HEK293 (cell line): ENCODE data around the gene TOM1.

Experiments
- CTCF ChIA-PET: fragments of 350-600 bp; formaldehyde crosslinking; extraction: SDS; loops from one replicate; lab custom pipeline; 2021; ENCODE audit warnings: antibody characterized with exemption; lab: Yijun Ruan, JAX
- POLR2A ChIA-PET: fragments of 300-600 bp; formaldehyde crosslinking; extraction: SDS; loops from one replicate; lab custom pipeline; 2020; ENCODE audit warnings: antibody characterized with exemption, inconsistent platforms; lab: Yijun Ruan, JAX
- H3K27ac ChIP-seq: fragments of 200-500 bp; sonication (Bioruptor generic); 2 replicates; pipeline ENCODE4 v1.5.1; 2014; ENCODE audit warnings: low read depth, low read length, control low read depth, inconsistent platforms; ENCODE audit errors: extremely low read depth
- H3K36me3 ChIP-seq, 2 experiments: fragments of 200-500 bp in 1 of 2; sonication (Bioruptor generic) in 1 of 2; 1 replicate in 1 of 2; 2 replicates in 1 of 2; pipeline ENCODE4 v1.5.1; 2014 to 2017; ENCODE audit warnings: inconsistent platforms in 2 of 2, low read length in 2 of 2; ENCODE audit not compliant: control insufficient read depth in 2 of 2, insufficient read depth in 1 of 2
- H3K4me1 ChIP-seq: fragments of 200-500 bp; sonication (Bioruptor generic); 2 replicates; pipeline ENCODE4 v1.5.1; 2014; ENCODE audit warnings: mild to moderate bottlenecking, low read length, inconsistent platforms; ENCODE audit not compliant: control insufficient read depth, insufficient read depth
- H3K4me3 ChIP-seq: 2 replicates; pipeline ENCODE4 v1.5.1; 2011; ENCODE audit warnings: low read depth, mild to moderate bottlenecking, control low read depth, low read length, moderate library complexity
- H3K9me3 ChIP-seq: fragments of 200-500 bp; sonication (Bioruptor generic); 2 replicates; pipeline ENCODE4 v1.5.1; 2014; ENCODE audit warnings: low read depth, low read length, inconsistent platforms; ENCODE audit not compliant: control insufficient read depth, insufficient read depth
- OSR2 ChIP-seq: fragments of 450-650 bp; formaldehyde crosslinking; IDR thresholded peaks from 2 replicates; pipeline ENCODE4 v1.5.1; 2016; ENCODE audit warnings: missing biosample characterization, missing genetic modification characterization
- SALL2 ChIP-seq: fragments of 450-650 bp; formaldehyde crosslinking; IDR thresholded peaks from 2 replicates; pipeline ENCODE4 v1.5.0; 2017; ENCODE audit warnings: missing biosample characterization, mild to moderate bottlenecking, missing genetic modification characterization, borderline replicate concordance
- SP3 ChIP-seq: fragments of 450-650 bp; formaldehyde crosslinking; IDR thresholded peaks from 2 replicates; pipeline ENCODE4 v1.5.1; 2016; ENCODE audit warnings: missing biosample characterization, missing genetic modification characterization
- SP7 ChIP-seq: fragments of 450-650 bp; formaldehyde crosslinking; IDR thresholded peaks from 2 replicates; pipeline ENCODE4 v1.5.1; 2016; ENCODE audit warnings: missing biosample characterization, missing genetic modification characterization
- TCF7L2 ChIP-seq: IDR thresholded peaks from 2 replicates; pipeline ENCODE4 v1.6.1; 2011; ENCODE audit warnings: low read depth, mild to moderate bottlenecking, inconsistent platforms, low read length, moderate library complexity, borderline replicate concordance
- ZBTB8A ChIP-seq: fragments of 450-650 bp; formaldehyde crosslinking; IDR thresholded peaks from 2 replicates; pipeline ENCODE4 v1.5.1; 2016; ENCODE audit warnings: missing biosample characterization, missing genetic modification characterization
- ZFP3 ChIP-seq: fragments of 450-650 bp; formaldehyde crosslinking; IDR thresholded peaks from 2 replicates; pipeline ENCODE4 v1.5.1; 2016; ENCODE audit warnings: low read depth, missing biosample characterization, missing genetic modification characterization
- ZFP37 ChIP-seq: fragments of 450-650 bp; formaldehyde crosslinking; IDR thresholded peaks from 2 replicates; pipeline ENCODE4 v1.5.1; 2016; ENCODE audit warnings: missing biosample characterization, missing genetic modification characterization
- ZIC2 ChIP-seq: fragments of 450-650 bp; formaldehyde crosslinking; IDR thresholded peaks from 2 replicates; pipeline ENCODE4 v1.5.1; 2016; ENCODE audit warnings: missing biosample characterization, missing genetic modification characterization
- ZNF114 ChIP-seq: fragments of 450-650 bp; formaldehyde crosslinking; IDR thresholded peaks from 2 replicates; pipeline ENCODE4 v1.5.0; 2017; ENCODE audit warnings: missing biosample characterization, missing genetic modification characterization
- ZNF175 ChIP-seq: fragments of 450-650 bp; formaldehyde crosslinking; IDR thresholded peaks from 2 replicates; pipeline ENCODE4 v1.5.1; 2016; ENCODE audit warnings: missing biosample characterization, missing genetic modification characterization
- ZNF211 ChIP-seq: fragments of 450-650 bp; formaldehyde crosslinking; IDR thresholded peaks from 2 replicates; pipeline ENCODE4 v1.5.1; 2016; ENCODE audit warnings: low read depth, missing biosample characterization, missing genetic modification characterization
- ZNF274 ChIP-seq, 2 experiments: fragments of 200-500 bp in 1 of 2; fragments of 450-650 bp in 1 of 2; sonication (Bioruptor generic) in 1 of 2; formaldehyde crosslinking in 1 of 2; IDR thresholded peaks; 2 replicates each; pipeline versions ENCODE4 v1.5.1 to v1.6.1; 2014 to 2016; ENCODE audit warnings: borderline replicate concordance in 1 of 2, inconsistent platforms in 1 of 2, low read length in 1 of 2, missing biosample characterization in 1 of 2, missing genetic modification characterization in 1 of 2
- ZNF514 ChIP-seq: fragments of 450-650 bp; formaldehyde crosslinking; IDR thresholded peaks from 2 replicates; pipeline ENCODE4 v1.5.1; 2016; ENCODE audit warnings: missing biosample characterization, missing genetic modification characterization
- ZNF529 ChIP-seq: fragments of 450-650 bp; formaldehyde crosslinking; IDR thresholded peaks from 2 replicates; pipeline ENCODE4 v1.5.1; 2017; ENCODE audit warnings: missing genetic modification characterization, missing biosample characterization; ENCODE audit not compliant: insufficient replicate concordance
- ZNF548 ChIP-seq: fragments of 450-650 bp; formaldehyde crosslinking; IDR thresholded peaks from 2 replicates; pipeline ENCODE4 v1.5.1; 2016; ENCODE audit warnings: missing biosample characterization, missing genetic modification characterization
- ZNF600 ChIP-seq: fragments of 450-650 bp; formaldehyde crosslinking; IDR thresholded peaks from 2 replicates; pipeline ENCODE4 v1.5.1; 2016; ENCODE audit warnings: missing biosample characterization, missing genetic modification characterization
- ZNF624 ChIP-seq: fragments of 450-650 bp; formaldehyde crosslinking; IDR thresholded peaks from 2 replicates; pipeline ENCODE4 v1.5.1; 2017; ENCODE audit warnings: missing biosample characterization, missing genetic modification characterization
- ZNF626 ChIP-seq: fragments of 450-650 bp; sonication (Bioruptor Pico); formaldehyde crosslinking; IDR thresholded peaks from 2 replicates; pipeline ENCODE4 v1.5.1; 2018; ENCODE audit warnings: missing biosample characterization, missing genetic modification characterization, inconsistent platforms
- ZNF654 ChIP-seq: fragments of 450-650 bp; formaldehyde crosslinking; IDR thresholded peaks from 2 replicates; pipeline ENCODE4 v1.5.1; 2016; ENCODE audit warnings: low read depth, missing biosample characterization, missing genetic modification characterization
- ZNF658 ChIP-seq: fragments of 450-650 bp; formaldehyde crosslinking; IDR thresholded peaks from 2 replicates; pipeline ENCODE4; 2016; ENCODE audit warnings: missing biosample characterization, missing genetic modification characterization
- ZSCAN23 ChIP-seq: fragments of 450-650 bp; formaldehyde crosslinking; IDR thresholded peaks from 2 replicates; pipeline ENCODE4 v1.5.1; 2016; ENCODE audit warnings: missing biosample characterization, missing genetic modification characterization
- TF ChIP-seq, protein P1 (sequence below): fragments of 450-650 bp; formaldehyde crosslinking; IDR thresholded peaks from 2 replicates; pipeline ENCODE4 v1.5.1; 2016; ENCODE audit warnings: missing biosample characterization, missing genetic modification characterization
- TF ChIP-seq, protein P2 (sequence below): fragments of 450-650 bp; formaldehyde crosslinking; IDR thresholded peaks from 2 replicates; pipeline ENCODE4 v1.5.1; 2016; ENCODE audit warnings: missing biosample characterization, missing genetic modification characterization
- TF ChIP-seq, protein P3 (sequence below): fragments of 450-650 bp; formaldehyde crosslinking; IDR thresholded peaks from 2 replicates; pipeline ENCODE4 v1.5.1; 2016; ENCODE audit warnings: missing biosample characterization, missing genetic modification characterization, borderline replicate concordance

Gene TOM1

DNA sequence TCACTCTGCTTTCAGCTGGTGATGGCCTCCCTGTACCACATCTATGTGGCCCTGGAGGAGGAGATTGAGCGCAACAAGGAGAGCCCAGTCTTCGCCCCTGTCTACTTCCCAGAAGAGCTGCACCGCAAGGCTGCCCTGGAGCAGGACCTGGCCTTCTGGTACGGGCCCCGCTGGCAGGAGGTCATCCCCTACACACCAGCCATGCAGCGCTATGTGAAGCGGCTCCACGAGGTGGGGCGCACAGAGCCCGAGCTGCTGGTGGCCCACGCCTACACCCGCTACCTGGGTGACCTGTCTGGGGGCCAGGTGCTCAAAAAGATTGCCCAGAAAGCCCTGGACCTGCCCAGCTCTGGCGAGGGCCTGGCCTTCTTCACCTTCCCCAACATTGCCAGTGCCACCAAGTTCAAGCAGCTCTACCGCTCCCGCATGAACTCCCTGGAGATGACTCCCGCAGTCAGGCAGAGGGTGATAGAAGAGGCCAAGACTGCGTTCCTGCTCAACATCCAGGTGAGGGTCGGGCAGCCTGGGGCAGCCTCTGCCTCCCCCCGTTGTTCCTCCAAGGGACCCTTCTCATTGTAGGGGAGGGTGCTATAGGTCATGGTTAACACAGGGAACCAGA, 87.1 kb downstream of the TOM1 start:
- POLR2A ChIA-PET: interaction anchor here (0.5 to 1.1 kb wide), 2 partner anchors 16 kb away, joined by 3 read pairs; no protein-coding TSS in a partner anchor
- Histone ChIP-seq H3K4me3 (no peak overlapping the region), H3K9me3 (no peaks in the 10 kb centered on the region), H3K36me3 (peaks cover 0 to 70% of the 10 kb centered on the region in 2 experiments; a peak in 2 of 3 replicates), H3K27ac (no peak overlapping the region), H3K4me1 (peaks cover under 1% of the 10 kb centered on the region; the same call in 1 of the 2 replicates)
- CTCF ChIA-PET: interaction anchor here (0.6 to 0.7 kb wide), 2 partner anchors 197 to 891 kb away, joined by 3 to 4 read pairs; no protein-coding TSS in a partner anchor
- no peak for TF ChIP-seq ZNF211 (tag by site-specific recombination)
- no peak for TF ChIP-seq ZNF274 (IDR thresholded peaks at IDR 0.05; ENCODE audit: low read length)
- TF ChIP-seq ZNF274 (tag by site-specific recombination; IDR thresholded peaks at IDR 0.05; ENCODE audit: borderline replicate concordance): no peak
- TF ChIP-seq ZNF626 (tag by site-specific recombination): no peak
- TF ChIP-seq ZIC2 (tag by site-specific recombination): no peak
- TF ChIP-seq ZSCAN23: no peak
- TF ChIP-seq ZNF114 (tag by site-specific recombination): no peak
- TF ChIP-seq ZNF175 (tag by site-specific recombination): no peak
- TF ChIP-seq SP7 (tag by site-specific recombination): no peak
- TF ChIP-seq, protein P1, sequence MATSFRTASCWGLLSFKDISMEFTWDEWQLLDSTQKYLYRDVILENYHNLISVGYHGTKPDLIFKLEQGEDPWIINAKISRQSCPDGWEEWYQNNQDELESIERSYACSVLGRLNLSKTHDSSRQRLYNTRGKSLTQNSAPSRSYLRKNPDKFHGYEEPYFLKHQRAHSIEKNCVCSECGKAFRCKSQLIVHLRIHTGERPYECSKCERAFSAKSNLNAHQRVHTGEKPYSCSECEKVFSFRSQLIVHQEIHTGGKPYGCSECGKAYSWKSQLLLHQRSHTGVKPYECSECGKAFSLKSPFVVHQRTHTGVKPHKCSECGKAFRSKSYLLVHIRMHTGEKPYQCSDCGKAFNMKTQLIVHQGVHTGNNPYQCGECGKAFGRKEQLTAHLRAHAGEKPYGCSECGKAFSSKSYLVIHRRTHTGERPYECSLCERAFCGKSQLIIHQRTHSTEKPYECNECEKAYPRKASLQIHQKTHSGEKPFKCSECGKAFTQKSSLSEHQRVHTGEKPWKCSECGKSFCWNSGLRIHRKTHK (tag by site-specific recombination): no peak
- no peak for TF ChIP-seq ZBTB8A (tag by site-specific recombination)
- no peak for TF ChIP-seq SP3
- TF ChIP-seq, all 188 proteins: peak for 0

GRCh38 chr22:35390933-35391332, 91.2 kb downstream of the TOM1 start:
- TF ChIP-seq ZNF654 (tag by site-specific recombination) (no peak), ZNF548 (tag by site-specific recombination) (no peak), ZNF658 (no peak), TCF7L2 (no peak), ZNF600 (tag by site-specific recombination) (no peak), OSR2 (tag by site-specific recombination) (no peak), SALL2 (tag by site-specific recombination) (no peak), ZFP37 (no peak), ZNF211 (tag by site-specific recombination) (no peak), ZFP3 (tag by site-specific recombination) (no peak), ZNF529 (no peak), ZNF514 (tag by site-specific recombination) (no peak), ZNF624 (no peak)
- TF ChIP-seq, protein P2, sequence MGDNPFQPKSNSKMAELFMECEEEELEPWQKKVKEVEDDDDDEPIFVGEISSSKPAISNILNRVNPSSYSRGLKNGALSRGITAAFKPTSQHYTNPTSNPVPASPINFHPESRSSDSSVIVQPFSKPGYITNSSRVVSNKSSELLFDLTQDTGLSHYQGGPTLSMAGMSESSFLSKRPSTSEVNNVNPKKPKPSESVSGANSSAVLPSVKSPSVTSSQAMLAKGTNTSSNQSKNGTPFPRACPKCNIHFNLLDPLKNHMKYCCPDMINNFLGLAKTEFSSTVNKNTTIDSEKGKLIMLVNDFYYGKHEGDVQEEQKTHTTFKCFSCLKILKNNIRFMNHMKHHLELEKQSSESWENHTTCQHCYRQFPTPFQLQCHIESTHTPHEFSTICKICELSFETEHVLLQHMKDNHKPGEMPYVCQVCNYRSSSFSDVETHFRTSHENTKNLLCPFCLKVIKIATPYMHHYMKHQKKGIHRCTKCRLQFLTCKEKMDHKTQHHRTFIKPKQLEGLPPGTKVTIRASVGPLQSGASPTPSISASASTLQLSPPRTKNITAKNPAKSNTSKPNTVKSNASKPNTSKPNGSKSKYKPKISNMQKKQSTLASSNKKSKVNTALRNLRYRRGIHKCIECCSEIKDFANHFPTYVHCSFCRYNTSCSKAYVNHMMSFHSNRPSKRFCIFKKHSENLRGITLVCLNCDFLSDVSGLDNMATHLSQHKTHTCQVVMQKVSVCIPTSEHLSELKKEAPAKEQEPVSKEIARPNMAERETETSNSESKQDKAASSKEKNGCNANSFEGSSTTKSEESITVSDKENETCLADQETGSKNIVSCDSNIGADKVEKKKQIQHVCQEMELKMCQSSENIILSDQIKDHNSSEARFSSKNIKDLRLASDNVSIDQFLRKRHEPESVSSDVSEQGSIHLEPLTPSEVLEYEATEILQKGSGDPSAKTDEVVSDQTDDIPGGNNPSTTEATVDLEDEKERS (tag by site-specific recombination): no peak
- TF ChIP-seq, protein P3, sequence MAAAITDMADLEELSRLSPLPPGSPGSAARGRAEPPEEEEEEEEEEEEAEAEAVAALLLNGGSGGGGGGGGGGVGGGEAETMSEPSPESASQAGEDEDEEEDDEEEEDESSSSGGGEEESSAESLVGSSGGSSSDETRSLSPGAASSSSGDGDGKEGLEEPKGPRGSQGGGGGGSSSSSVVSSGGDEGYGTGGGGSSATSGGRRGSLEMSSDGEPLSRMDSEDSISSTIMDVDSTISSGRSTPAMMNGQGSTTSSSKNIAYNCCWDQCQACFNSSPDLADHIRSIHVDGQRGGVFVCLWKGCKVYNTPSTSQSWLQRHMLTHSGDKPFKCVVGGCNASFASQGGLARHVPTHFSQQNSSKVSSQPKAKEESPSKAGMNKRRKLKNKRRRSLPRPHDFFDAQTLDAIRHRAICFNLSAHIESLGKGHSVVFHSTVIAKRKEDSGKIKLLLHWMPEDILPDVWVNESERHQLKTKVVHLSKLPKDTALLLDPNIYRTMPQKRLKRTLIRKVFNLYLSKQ (tag by site-specific recombination): no peak
- TF ChIP-seq, all 188 proteins: peak for 0
- Histone ChIP-seq H3K4me1 (peaks cover 4% of the 10 kb centered on the region), H3K27ac (no peak overlapping the region), H3K4me3 (no peak overlapping the region), H3K36me3 (peaks cover 0 to 61% of the 10 kb centered on the region in 2 experiments; a peak in 2 of 3 replicates), H3K9me3 (no peaks in the 10 kb centered on the region)
- POLR2A ChIA-PET: no interaction called here
- CTCF ChIA-PET: no interaction called here
